GM18870 (cell line): Measurements from ENCODE around the gene TMEM238L.
"Not testable (repeated sequence)": the region's sequence is repeated elsewhere in the genome, so short reads cannot be mapped to it uniquely, and the experiment has no call there.

Source experiments
- ATAC-seq: cut with Tn5 transposase; IDR thresholded peaks from one replicate; pipeline ENCODE4 v1.9.1; 2021; ENCODE audit warnings: moderate library complexity; ENCODE audit not compliant: unreplicated experiment

The TMEM238L gene

GRCh38 chr17:10803830-10804475 lies at the start of gene TMEM238L:
TSS of gene TMEM238L (minus strand) at chr17:10804099. CDS start at chr17:10803963, 136 bp downstream.
- no peak for ATAC-seq

GRCh38 chr17:10846636-10847035 lies 42.7 kb upstream of the TMEM238L start:
- not testable (repeated sequence) for ATAC-seq

- ATAC-seq = no peak
Observed at GRCh38 chr17:10845388-10845751, 41.5 kb upstream of the TMEM238L start.

- no peak for ATAC-seq
Observed at GRCh38 chr17:10844621-10845387, 40.9 kb upstream of the TMEM238L start.

- no peak for ATAC-seq
Observed at GRCh38 chr17:10843811-10844210, 39.9 kb upstream of the TMEM238L start.

- no peak for ATAC-seq
Observed at GRCh38 chr17:10842658-10843057, 38.8 kb upstream of the TMEM238L start.

GRCh38 chr17:10838682-10839081 lies 34.8 kb upstream of the TMEM238L start:
- ATAC-seq = no peak

GRCh38 chr17:10837921-10838320 lies 34.0 kb upstream of the TMEM238L start, which contains the start of gene PIRT:
TSS of gene PIRT (minus strand) at chr17:10838087. CDS start at chr17:10825645, 12,442 bp downstream.
- no peak for ATAC-seq

GRCh38 chr17:10836966-10837590 lies 33.2 kb upstream of the TMEM238L start:
- ATAC-seq = no peak

GRCh38 chr17:10836145-10836544 lies 32.2 kb upstream of the TMEM238L start:
- no peak for ATAC-seq

GRCh38 chr17:10831696-10832095 lies 27.8 kb upstream of the TMEM238L start:
- ATAC-seq = no peak

GRCh38 chr17:10827898-10828552 lies 24.1 kb upstream of the TMEM238L start:
- ATAC-seq = no peak

- ATAC-seq = no peak
Observed at GRCh38 chr17:10824874-10825273, 21.0 kb upstream of the TMEM238L start.

GRCh38 chr17:10821770-10822169 lies 17.9 kb upstream of the TMEM238L start:
- no peak for ATAC-seq

GRCh38 chr17:10821054-10821453 lies 17.2 kb upstream of the TMEM238L start:
- no peak for ATAC-seq

GRCh38 chr17:10815319-10815718 lies 11.4 kb upstream of the TMEM238L start:
- no peak for ATAC-seq

GRCh38 chr17:10814075-10814474 lies 10.2 kb upstream of the TMEM238L start:
- no peak for ATAC-seq

- no peak for ATAC-seq
Observed at GRCh38 chr17:10812674-10813073, 8.8 kb upstream of the TMEM238L start.

GRCh38 chr17:10809605-10810004 lies 5.7 kb upstream of the TMEM238L start:
- ATAC-seq = no peak

- no peak for ATAC-seq
Observed at GRCh38 chr17:10807704-10808128, 3.8 kb upstream of the TMEM238L start.

GRCh38 chr17:10806545-10807262 lies 2.8 kb upstream of the TMEM238L start:
- ATAC-seq = no peak
